ENCODE data around the gene ETV3. TPM values are rescaled to one million over a fixed set of nuclear protein-coding genes. Genes with fewer than 3 reads are reported as not detected.
"Not testable (repeated sequence)": the region's sequence is repeated elsewhere in the genome, so short reads cannot be mapped to it uniquely, and the experiment has no call there.

Gene ETV3
- total RNA-seq, 4 donors from 2014 or later: 81.2 to 117 (median 91.0) TPM

DNA sequence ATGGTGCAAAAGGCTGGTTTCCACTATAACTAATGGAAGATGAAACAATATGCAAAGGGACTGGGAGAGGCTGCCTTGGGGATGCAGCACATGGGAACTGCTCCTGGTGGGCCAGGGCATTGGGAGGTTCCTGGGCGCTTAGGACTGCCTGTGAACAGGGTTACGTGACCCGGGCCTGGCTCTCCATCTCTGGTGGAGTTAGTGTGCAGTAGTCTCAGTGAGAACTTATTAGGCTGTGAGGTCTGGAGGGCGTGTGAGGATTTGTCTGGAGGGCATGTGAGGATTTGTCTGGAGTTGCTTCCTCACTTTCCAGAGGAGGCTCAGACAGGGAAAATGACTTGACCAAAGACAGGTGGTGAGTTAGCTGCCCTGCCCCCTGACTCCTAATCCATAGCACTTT is 37.0 kb downstream of the ETV3 start:
- H3K4me3 ChIP-seq (ENCODE audit: low read depth, poor library complexity, severe bottlenecking): no peak overlapping the region
- intact Hi-C loops (cut with DNase I; ENCODE audit: low total_unique reads): no loop called here
- DNase-seq (ENCODE audit: low spot score in 2 of 2): no peak
- 76 to 87% methylated on average over 4 of the region's 4 CpGs for WGBS, 2 donors
- TF ChIP-seq, protein P1, sequence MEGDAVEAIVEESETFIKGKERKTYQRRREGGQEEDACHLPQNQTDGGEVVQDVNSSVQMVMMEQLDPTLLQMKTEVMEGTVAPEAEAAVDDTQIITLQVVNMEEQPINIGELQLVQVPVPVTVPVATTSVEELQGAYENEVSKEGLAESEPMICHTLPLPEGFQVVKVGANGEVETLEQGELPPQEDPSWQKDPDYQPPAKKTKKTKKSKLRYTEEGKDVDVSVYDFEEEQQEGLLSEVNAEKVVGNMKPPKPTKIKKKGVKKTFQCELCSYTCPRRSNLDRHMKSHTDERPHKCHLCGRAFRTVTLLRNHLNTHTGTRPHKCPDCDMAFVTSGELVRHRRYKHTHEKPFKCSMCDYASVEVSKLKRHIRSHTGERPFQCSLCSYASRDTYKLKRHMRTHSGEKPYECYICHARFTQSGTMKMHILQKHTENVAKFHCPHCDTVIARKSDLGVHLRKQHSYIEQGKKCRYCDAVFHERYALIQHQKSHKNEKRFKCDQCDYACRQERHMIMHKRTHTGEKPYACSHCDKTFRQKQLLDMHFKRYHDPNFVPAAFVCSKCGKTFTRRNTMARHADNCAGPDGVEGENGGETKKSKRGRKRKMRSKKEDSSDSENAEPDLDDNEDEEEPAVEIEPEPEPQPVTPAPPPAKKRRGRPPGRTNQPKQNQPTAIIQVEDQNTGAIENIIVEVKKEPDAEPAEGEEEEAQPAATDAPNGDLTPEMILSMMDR (IDR thresholded peaks at IDR 0.05): no peak
- TF ChIP-seq POLR2A (IDR thresholded peaks at IDR 0.05): no peak

DNA sequence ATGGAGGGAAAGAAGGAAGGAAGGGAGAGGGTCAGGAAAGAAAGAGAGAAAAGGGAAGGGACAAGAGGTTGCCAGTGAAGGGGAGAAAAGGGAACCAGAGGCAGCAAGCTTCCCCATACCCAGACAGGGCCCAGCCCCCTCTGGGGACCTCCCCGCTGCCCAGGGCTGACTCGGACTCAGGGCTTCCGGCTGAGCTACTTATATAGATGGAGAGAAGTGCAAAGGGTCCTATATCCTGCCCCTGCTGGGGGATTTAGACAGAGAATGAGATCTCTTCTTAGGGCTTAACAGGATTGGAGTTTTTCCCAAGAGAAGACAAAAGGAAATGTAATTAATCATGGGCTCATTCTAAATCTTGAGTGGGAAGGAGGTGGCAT is 38.6 kb downstream of the ETV3 start, which contains the start of gene ETV3L:
Gene ETV3L (minus strand): TSS at position 176 of the 377 bp plus-strand sequence. CDS start 285 bp downstream, outside the sequence.
- H3K4me3 ChIP-seq (ENCODE audit: low read depth, poor library complexity, severe bottlenecking): no peak within 1 kb of the TSS
- TF ChIP-seq, protein P1 (IDR thresholded peaks at IDR 0.05): no peak
- TF ChIP-seq POLR2A (IDR thresholded peaks at IDR 0.05): no peak
- WGBS, 2 donors: 68 to 89% methylated on average over 3 of the region's 3 CpGs
- DNase-seq (ENCODE audit: low spot score in 2 of 2): no peak
- intact Hi-C loops (cut with DNase I; ENCODE audit: low total_unique reads): no loop called here

DNA sequence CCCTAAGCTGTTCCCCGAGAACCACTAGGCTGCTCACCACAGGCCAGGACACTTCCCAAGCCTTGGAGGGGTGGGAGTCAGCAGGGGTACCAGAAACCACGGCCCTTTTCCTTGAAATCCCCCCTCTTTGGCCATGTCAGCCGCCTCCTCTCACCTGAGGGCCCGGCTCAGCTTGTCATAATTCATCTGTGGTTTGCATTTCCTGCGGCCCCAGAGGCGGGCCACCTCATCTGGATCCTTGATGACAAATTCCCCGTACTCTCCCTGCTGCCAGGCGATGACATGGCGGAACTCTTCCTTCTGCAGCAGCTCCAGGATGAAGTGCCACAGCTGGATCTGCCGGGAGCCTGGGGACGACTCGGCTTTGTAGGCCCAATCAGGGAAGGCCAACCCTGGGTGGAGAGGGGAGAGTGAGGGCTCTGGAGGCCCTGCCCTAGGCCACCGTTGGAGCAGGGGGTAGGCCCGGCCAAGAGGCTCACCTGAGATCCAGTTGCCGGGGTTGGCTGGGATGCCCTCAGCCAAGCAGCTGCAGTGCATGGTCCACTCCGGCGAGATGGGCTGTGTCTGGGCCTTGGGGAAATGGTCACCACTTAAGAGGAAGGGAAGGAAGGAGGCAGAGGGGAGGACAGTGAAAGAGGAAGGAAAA is 39.1 kb downstream of the ETV3 start:
- DNase-seq (ENCODE audit: low spot score in 2 of 2); intact Hi-C loops (cut with DNase I; ENCODE audit: low total_unique reads); H3K4me3 ChIP-seq (ENCODE audit: low read depth, poor library complexity, severe bottlenecking): not testable (repeated sequence)
- WGBS, 2 donors: 88% methylated on average over 17 of the region's 17 CpGs

DNA sequence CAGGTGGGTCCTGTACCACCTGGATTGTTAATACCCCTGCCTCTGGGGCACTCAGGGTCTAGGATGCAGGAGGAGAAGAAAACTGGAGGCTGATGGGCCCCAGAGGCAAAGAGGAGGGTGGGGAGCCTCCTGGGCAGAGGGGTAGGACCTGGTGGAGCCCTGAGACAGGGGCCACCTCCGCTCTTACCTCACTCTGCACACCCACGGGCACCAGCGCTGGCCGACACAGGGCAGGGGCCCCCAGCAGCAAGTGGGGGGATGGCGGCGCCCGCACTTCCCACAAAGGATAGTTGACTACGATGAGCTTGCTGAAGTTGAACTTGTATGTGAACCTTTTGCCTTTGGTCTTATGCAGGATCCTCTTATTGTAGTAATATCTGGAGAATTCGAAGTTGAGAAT is 39.7 kb downstream of the ETV3 start:
- H3K4me3 ChIP-seq (ENCODE audit: low read depth, poor library complexity, severe bottlenecking): no peak overlapping the region
- WGBS, 2 donors: 91 to 95% methylated on average over 9 of the region's 9 CpGs
- intact Hi-C loops (cut with DNase I; ENCODE audit: low total_unique reads): no loop called here
- TF ChIP-seq POLR2A (IDR thresholded peaks at IDR 0.05): no peak
- TF ChIP-seq, protein P1 (IDR thresholded peaks at IDR 0.05): no peak
- no peak for DNase-seq (ENCODE audit: low spot score in 2 of 2)

DNA sequence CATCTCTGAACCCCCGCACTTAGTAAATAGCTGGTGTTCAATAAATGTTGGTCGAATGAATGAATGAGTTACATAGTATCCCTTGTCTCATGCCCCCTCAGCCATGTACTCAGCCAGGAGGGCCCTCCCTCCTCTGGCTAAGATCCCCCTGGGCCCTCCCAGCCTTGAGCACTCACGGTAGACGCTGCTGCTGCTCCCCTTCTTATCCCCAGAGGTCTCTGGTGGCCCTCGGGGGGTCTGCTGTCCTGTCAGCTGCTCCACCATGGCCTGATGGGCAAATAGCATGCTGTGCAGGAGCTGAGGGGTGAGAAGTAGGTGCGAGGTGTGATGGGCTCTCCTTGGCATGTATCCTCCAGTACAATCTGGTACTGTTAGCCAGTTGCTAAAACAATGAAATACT is 40.5 kb downstream of the ETV3 start:
- no peak overlapping the region for H3K4me3 ChIP-seq (ENCODE audit: low read depth, poor library complexity, severe bottlenecking)
- no peak for DNase-seq (ENCODE audit: low spot score in 2 of 2)
- TF ChIP-seq, protein P1 (IDR thresholded peaks at IDR 0.05): no peak
- TF ChIP-seq POLR2A (IDR thresholded peaks at IDR 0.05): no peak
- 88 to 89% methylated on average over 6 of the region's 6 CpGs for WGBS, 2 donors
- intact Hi-C loops (cut with DNase I; ENCODE audit: low total_unique reads): no loop called here

DNA sequence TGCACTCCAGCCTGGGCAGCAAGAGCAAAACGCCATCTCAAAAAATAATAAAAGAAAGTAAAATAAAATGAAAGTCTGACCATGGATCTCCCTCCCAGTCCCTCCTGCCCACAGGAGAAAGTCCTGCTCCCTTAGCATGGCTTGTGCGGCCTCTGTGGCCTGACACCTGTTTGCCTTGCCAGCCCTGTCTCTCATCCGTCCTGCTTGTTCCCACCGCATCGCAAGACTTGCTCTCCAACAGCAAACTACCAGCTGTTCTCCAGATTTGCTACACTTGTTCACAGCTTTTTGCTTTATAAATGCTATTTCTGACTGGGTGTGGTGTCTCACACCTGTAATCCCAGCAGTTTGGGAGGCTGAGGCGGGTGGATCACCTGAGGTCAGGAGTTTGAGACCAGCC is 41.3 kb downstream of the ETV3 start:
- intact Hi-C loops (cut with DNase I; ENCODE audit: low total_unique reads): no loop called here
- no peak overlapping the region for H3K4me3 ChIP-seq (ENCODE audit: low read depth, poor library complexity, severe bottlenecking)
- 74 to 91% methylated on average over 6 of the region's 6 CpGs for WGBS, 2 donors
- TF ChIP-seq, protein P1 (IDR thresholded peaks at IDR 0.05): no peak
- no peak for TF ChIP-seq POLR2A (IDR thresholded peaks at IDR 0.05)
- no peak for DNase-seq (ENCODE audit: low spot score in 2 of 2)
